NCI-H748 (cell line): ENCODE measurements around the gene IBTK.

Experiments
- DNase-seq: peaks from one replicate; lab custom pipeline; 2025; ENCODE audit not compliant: unreplicated experiment; lab: John Stamatoyannopoulos, UW

The IBTK gene

GRCh38 chr6:82123632-82124031 lies 123.9 kb downstream of the IBTK start:
- no peak for DNase-seq
